GM21619 (cell line): ENCODE measurements around the gene SDSL.

Experiments used
- ATAC-seq: cut with Tn5 transposase; IDR thresholded peaks from one replicate; pipeline ENCODE4 v1.9.1; 2021; ENCODE audit not compliant: unreplicated experiment

Gene SDSL

DNA sequence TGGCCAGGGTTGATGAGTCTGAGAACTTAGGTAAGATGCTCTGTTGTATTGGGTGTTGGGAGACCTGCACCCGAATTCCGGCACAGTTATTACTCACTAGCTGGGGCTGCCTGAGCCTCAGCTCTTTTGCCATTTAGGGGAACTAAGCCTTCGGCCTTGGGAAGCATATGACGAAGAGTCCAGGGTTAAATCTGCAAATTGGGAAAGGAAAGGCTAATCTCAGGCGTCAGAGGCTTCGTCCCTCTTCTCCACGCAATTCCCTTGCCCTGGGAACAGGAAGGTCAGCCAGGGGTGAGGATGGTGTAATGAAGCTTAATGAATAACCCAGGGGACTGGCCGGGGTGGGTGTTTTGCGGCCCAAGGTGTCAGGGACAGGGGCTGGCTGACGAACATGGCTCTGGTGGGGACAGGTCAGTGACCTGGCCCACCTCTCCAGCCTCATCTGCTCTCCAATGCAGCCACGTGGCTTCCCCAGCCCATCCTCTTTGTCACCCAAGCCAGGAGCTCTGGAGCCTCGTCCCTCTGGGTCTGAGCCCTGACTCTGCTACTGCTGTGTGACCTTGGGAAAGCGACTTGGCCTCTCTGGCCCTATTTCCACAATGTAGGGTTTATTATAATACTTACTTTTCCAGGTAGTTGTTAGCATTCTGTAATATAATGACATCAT lies 3.8 kb upstream of the SDSL start:
- ATAC-seq = no peak

DNA sequence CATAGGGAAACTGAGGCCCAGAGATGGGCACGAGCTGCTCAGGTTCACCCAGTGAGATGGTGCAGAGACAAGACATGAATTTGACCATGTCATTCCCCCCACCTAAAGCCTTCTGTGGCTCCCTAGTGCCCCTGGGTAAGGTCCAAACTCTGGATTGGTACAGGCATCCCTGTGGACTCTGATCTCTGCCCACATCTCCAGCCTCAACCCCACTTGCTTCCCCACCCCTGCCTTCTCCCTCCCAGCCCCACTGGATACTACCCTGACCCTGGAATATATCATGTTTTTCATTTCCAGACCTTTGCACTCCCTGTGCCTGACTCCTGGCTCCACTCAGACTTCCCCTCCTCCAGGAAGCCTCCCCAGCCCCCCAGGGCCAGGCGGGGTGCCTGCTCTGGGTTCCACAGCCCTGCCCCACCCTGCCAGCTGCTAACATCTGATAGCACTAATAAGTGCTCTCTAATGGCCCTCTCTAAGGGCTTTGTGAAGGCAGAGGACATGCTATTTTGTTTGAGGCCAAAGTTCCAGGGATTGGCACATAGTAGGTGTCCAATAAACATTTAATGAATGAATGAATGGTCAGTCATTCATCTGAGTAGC lies 1.1 kb upstream of the SDSL start:
- ATAC-seq = no peak

DNA sequence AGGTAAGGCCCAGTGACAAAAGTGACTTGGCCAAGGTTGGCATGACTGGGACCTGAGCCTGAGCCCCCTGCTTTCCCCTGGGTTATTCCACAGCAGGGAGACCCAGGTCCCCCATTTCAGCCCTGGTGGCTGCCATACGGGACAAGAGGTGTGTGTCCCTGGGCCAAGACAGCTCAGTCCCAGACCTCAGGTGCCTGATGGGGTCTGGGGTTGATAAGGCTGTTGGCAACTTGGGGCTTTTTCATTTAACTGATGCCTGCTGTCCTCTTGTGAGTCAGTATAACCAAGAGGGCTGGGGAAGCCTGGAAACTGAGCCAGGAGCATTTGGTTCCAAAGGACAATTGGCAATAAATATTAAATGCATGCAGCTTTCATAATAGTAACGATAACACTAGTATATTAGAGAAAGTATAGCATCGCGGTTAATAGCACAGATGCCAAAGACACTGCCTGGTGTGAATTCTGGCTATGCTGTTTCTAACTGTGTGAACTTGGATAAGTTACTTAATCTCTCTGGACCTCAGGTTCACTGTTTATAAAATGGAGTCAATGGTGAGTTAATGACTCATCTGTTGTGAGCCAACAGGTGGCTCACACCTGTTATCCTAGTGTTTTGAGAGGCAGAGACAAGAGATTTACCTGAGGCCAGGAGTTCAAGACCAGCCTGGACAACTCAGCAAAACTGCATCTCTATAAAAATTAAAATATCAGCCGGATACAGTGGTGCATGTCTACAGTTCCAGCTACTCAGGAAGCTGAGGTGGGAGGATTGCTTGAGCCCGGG lies 898 bp downstream of the SDSL start:
- ATAC-seq = no peak

DNA sequence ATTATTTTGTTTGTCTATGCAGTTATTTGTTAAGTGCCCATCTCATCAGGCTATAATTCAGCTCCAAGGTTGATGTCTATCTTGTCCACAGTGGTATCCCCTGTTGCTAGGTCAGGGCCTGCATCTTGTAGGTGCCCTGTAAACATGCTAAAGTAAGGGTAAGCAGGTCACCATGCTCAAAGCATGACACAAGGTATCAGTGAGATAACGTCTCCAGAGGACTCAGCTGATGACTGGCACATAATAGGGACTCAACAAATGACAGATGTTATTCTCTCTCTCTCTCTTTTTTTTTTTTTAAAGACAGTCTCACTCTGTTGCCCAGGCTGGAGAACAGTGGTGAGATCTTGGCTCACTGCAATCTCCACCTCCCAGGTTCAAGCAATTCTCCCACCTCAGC lies 2.3 kb downstream of the SDSL start:
- no peak for ATAC-seq

DNA sequence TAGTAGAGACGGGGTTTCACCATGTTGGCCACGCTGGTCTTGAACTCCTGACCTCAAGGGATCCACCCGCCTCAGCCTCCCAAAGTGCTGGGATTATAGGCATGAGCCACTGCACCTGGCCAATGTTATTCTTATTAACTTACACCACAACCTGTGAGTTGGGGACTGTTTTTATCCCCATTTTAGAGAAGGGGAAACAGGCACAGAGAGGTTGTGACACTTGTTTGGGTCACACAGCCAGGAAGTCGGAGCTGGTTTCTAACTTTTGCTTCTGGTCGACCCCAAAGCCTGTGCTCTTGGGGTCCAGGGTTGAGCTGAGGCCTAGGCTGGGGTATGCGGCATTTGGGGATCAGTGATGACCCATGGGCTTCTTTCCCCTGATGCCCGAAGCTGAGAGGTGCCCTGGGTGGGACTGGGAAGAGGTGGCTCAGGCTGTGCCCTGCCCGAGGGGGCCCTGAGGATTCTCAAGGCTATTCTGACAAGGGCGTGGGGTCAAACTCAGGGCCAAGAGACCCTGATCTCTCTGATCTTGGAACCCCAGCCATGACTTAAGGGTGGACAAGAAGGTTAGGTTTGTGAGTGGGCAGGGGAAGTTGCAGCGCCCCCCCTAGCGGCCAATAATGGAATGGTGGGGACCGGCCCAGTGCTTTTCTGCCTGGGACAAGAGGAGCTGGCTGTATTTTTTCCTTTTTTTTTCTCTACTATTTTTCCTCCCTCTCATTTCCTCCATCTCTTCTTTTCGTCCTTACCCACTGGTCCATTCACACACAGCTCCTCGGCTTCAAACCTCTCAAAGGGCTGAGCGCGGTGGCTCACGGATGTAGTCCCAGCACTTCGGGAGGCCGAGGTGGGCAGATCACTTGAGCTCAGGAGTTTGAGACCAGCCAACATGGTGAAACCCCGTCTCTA lies 3.0 kb downstream of the SDSL start:
- no peak for ATAC-seq

DNA sequence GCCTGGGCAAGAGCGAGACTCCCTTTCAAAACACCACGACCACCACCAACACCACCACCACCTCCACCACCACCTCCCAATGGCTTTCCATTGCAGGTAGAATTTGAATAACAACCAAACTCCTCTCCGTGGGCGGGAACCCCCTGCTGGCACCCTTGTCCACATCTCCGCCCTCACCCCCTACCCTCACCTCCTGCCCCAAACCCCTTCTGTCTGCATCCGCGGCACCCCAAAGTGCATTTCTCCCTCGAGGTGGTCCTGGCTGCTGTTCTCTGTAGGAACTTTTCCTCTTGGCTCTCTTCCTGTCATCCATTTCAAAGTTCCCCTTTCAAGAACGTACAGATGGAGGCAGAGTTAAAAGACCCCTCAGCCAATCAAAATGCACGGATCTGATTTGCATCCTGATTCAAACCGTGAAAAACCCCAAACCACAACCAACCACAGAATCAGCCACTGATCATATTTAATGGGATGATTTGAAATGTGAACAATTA lies 3.8 kb downstream of the SDSL start:
- ATAC-seq = no peak

DNA sequence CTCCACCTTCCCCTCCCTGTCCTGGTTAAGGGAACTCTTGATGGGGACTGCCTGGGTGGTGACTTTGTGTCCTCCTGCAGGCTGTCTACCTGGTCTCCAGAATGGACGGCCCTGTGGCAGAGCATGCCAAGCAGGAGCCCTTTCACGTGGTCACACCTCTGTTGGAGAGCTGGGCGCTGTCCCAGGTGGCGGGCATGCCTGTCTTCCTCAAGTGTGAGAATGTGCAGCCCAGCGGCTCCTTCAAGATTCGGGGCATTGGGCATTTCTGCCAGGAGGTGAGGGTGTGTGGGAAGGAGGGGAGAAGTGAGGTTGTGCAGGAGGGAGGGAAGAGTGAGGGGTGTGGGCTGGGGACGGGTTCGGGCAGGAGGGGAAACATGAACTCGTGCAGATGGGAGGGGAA lies 5.7 kb downstream of the SDSL start:
- no peak for ATAC-seq

DNA sequence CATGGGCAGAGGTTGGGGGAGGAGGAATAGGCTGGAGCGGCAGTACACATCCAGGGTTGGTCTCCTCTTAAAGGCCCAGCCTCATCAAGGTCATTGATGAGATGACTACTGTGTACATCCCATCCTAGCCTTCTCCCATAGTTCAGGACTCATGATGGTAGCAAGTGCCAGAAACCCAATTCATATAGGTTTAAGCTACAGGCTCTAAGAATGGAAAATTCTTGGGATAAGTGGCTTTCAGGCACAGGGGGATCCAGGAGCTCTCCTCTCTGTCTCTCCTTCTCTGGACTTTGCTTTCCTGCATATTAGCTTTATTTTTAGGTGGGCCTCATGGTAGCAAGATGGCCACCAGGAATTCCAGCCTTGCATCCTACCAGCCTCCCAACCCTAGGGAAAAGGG lies 6.3 kb downstream of the SDSL start:
- no peak for ATAC-seq

DNA sequence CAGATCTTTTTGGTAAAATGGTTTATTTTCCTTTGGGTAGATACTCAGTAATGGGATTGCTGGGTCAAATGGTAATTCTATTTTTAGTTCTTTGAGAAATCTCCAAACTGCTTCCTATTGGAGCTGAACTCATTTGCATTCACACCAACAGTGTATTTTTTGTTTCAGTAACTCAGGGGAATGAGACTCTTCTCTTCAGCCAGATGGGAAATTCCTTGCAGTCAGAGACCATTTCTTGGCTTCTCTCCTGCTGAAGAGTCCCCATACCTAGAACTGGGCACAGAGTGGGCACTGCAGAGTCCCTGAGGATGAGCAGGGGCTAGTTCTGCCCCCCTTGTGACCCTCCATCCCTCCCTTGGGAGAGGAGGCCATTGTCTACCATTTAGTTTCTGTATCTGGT lies 10.8 kb downstream of the SDSL start:
- no peak for ATAC-seq

DNA sequence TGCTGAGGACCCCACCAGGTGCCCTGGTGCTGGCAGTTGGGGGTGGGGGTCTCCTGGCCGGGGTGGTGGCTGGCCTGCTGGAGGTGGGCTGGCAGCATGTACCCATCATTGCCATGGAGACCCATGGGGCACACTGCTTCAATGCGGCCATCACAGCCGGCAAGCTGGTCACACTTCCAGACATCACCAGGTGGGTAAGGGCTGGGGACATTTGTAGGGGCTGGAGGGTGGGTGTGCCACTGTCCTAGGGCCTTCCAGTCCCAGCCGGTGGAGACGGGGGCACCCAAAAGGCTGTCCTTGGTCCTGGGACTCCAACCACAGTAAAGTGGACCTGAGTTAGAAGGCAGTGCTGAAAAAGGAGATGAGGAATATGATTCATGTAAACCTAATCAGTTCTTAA lies 13.2 kb downstream of the SDSL start:
- ATAC-seq = no peak

DNA sequence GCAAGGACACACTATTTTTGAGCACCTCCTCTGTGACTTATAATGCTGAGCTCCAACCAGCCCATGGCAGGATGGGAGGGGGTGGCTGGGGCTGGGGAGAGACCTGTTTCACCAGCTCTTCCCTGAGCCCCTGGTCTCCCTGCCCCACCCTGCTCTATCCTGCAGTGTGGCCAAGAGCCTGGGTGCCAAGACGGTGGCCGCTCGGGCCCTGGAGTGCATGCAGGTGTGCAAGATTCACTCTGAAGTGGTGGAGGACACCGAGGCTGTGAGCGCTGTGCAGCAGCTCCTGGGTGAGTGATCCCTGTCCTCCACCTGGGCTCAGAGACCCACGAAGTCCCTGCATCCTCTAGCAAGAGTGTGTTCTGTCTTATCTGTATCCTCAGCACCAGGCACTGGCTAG lies 14.4 kb downstream of the SDSL start:
- no peak for ATAC-seq

DNA sequence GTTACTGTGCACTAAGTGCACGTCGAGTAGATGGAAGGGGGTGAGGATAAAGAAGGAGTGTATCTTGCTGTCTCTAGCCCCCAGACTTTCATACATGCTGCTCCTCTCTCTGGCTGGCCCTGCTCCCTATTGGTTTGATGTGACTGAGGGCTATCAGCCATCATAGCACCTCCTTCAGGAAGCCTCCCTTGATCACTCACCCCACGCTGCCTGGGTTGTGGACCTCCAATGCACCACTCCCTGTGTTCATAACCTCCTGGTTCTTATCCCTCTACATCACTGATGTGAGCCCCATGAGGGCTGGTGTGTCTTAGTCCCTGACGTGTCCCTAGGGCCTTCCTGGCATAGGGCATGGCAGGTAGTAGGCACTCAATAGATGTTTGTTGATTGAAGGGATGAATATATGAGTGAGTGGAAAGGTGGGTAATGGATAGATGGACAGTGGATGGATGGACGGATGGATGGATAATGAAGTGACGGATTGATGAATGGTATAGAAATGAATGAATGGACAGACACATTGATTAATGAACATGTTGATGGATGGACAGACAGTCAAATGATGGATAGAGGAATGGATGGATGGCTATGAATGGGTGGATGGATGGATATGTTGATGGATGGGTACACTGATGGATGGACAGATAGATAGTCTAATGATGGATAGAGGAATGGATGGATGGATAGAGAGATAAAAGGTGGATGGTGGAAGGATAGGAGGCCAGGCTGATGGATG lies 15.0 kb downstream of the SDSL start:
- no peak for ATAC-seq

DNA sequence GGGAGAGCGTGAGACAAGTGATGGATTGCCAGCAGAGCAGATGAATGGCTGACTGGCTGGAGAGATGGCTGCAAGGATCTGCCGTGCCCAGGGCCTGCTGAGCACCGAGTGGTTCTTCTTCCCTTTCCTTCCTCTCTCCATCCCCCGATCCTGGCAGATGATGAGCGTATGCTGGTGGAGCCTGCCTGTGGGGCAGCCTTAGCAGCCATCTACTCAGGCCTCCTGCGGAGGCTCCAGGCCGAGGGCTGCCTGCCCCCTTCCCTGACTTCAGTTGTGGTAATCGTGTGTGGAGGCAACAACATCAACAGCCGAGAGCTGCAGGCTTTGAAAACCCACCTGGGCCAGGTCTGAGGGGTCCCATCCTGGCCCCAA lies 15.5 kb downstream of the SDSL start:
- no peak for ATAC-seq

DNA sequence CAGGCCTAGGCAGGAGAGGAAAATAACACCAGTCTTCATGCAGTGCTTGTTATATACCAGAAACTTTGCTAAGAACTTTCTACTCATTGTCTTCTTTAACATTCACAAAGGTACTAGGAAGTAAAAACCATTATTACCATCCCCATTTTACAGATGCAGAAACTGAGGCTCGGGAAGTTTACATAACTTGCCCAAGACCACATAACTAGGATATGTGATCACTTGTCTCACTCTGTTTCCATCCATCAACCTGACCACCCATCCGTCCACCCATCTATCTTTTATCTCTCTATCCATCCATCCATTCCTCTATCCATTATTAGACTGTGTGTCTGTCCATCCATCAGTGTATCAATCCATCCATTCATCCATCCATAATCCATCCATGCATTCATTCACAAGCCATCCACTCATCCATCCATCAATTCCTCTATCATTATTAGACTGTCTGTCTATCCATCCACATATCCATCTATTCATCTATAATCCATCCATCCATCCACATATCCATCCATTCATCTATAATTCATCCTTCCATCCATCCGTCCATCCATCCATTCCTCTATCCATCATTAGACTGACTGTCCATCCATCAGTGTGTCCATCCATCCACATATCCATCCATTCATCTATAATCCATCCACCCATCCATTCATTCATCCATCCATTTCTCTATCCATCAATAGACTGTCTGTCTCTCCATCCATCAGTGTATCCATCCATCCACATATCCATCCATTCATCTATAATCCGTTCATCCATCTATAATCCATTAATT lies 16.5 kb downstream of the SDSL start:
- no peak for ATAC-seq

DNA sequence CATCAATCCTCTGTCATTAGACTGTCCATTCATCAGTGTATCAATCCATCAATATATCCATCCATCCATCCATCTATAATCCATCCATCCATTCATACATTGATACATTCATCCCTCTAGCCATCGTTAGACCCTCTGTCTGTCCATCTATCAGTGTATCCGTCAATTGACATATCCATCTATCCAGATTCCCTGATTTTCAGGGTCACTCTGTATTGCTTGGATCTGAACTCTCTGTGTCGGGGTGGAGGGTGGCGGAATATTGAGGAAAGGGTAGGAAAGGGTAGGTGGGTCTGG lies 17.1 kb downstream of the SDSL start:
- ATAC-seq = no peak

DNA sequence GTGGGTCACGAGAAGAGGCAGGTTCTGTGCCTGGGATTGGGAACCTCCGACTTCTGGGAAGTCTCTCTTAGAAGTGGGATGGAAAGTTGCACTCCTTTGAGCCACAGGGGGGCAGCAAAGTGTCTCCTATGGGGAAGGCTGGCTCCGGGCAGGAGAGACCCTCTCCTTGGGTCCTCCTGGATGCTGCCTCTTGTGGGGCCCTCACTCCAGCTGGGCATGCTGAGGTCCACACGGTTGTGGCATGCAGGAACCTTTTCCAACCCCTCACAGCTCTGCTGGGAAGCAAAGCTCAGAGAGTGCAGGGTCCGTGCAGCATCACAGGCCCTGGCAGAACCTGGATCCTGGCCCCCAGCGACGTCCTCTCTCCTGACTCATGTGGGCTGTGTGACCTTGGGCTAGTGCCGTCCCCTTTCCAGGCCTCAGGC lies 17.4 kb downstream of the SDSL start:
- ATAC-seq = no peak

DNA sequence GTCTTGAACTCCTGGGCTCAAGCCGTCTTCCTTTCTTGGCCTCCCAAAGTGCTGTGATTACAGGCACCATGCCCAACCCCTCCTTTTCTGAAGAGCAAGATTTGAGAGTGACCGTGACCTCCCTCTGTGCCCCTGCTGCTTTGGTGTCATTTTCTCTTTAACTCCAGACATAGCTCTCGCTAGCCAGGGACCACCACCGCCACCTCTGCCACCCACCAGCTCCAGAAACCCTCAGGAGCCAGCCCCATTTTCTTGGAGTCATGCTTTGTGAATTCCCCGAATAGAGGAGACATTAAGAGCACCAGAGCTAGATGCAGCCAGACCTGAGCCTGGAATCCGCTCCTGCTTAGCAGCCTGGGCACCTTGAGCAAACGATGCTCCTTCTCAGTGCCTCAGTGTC lies 18.2 kb downstream of the SDSL start:
- ATAC-seq = no peak

DNA sequence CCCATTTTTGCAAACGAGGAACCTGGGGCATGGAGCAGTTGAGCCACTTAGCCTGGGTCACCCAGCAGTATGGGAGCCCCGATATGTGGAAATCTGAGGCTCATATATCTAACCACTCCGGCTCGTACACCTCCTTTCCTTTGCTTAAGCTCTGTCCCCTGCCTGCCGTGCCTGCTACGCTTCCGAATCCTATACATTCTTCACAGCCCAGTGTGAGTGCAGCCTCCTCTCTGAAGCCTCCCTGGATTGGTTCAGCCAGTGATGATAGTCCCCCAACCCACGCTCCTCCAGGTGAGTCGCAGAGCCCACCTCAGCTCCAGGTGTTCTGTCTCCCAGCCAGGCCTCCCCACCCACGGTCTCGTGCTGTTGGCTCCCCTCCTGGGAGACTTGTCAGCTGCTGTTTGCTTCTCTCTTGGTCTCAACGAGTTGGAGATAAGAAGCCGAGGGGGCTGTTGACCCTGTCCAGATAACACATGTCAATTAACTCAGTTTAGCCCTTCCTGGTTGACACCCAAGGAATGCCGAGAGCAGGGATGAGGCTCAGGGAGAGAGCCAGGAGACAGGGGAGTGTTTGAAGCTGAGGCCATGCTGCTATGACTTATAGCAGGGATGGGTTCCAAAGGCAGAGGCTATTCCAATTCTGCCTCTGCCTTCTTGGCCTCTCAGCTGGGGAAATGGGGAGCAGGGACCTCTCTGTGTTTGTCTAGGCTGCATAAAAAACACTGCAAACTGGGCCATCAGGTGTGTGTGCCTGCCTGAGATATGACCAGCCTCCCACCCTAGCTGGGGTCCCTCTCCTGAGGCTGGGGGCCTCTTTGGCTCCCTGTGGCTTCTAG lies 19.0 kb downstream of the SDSL start:
- ATAC-seq = no peak

DNA sequence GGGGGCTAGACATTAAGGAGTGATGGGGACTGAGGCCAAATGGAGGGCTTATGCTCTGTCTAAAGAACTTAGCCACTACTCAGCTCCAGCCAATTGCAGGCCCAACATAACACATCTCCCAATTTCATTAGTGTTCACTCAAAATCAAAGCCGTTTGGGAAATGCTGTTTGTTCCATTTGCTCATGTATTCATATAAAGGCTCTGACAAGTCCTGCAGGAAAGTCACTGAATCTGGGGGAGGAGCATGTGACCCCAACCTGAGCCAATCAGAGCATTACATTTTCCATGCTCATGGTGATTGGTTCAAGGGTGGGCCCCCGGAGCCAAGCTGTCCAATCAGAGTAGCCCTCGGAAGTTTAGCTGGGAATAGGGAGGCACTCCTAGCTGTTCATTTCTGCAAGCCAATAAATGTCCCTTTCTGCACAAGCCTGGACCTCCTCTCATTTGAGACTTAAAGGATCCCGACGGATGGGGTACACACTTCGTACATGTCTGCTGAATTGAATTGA lies 20.9 kb downstream of the SDSL start:
- no peak for ATAC-seq
